ENCODE data around the gene ZNF474. TPM values are rescaled to one million over a fixed set of nuclear protein-coding genes. Genes with fewer than 3 reads are reported as not detected.

Gene ZNF474
- total and polyA plus RNA-seq, 2 donors (not counting 1 experiment from before 2014, with no cell fraction given): 0.12 TPM; not detected in 1

DNA sequence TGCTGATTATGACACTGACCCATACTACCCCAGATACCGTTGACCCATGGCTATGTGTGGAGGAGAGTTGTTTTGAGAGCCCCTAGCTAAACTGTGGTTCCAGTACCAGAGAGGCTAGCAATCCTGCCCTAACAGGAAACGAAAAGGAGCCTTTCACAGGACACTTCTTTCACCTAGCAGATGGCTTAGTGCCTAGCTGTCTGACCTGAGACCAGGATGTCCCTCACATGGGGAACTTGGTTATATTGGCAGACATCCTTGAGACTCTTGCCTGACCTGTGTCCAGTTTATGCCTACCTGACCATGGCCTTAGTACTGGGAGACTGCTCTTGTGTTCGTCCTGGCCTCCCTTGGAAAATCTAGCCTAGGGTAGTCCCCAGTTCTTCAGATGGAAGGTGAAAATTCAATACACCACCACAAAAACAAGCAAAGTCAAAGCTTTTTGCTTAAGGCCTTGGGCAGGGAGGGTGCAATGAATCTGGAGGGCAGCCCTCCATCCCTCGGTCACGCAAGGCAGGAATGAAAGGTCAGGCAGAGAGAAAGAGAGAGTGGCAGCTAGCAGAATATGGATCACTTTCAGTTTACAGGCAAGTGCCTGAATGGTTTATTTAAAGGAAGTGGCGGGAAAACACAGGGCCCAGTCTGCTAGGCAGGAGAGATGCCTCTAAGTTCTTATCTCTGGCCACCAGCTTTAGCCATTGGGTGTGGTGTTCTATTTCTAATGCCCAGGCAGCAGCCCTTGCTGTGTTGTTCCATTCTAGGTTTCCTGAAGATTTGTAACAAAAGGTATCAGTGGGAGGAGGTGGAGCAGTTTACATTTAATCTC lies 16.4 kb upstream of the ZNF474 start:
- no peak overlapping the region for H3K4me3 ChIP-seq (ENCODE audit: control extremely low read depth in 1 of 5, extremely low read depth in 1 of 5, insufficient read depth in 1 of 5, low read depth in 2 of 5, low read length in 4 of 5)
- H3K4me1 ChIP-seq (ENCODE audit: control insufficient read depth in 2 of 2, insufficient read depth in 2 of 2, low read length in 2 of 2): no peaks in the 10 kb centered on the region
- H2AFZ ChIP-seq (ENCODE audit: insufficient read depth, low read depth, low read length, poor library complexity, severe bottlenecking): no peak overlapping the region
- H3K79me2 ChIP-seq (ENCODE audit: control insufficient read depth, insufficient read depth, low read length): no peaks in the 10 kb centered on the region
- DNase-seq: no peak
- no peaks in the 10 kb centered on the region for H4K20me1 ChIP-seq (ENCODE audit: control insufficient read depth, insufficient read depth, low read length, poor library complexity, severe bottlenecking)
- Mint-ChIP-seq H3K4me3 (no peak overlapping the region), H3K27me3 (peaks cover 3% of the 10 kb centered on the region), H3K27ac (no peak overlapping the region), H3K9me3 (ENCODE audit: insufficient read depth) (no peaks in the 10 kb centered on the region), H3K4me1 (no peaks in the 10 kb centered on the region)
- intact Hi-C loops (cut with micrococcal nuclease): no loop called here
- no peak for ATAC-seq (ENCODE audit: low read depth)
- TF ChIP-seq, protein P1, sequence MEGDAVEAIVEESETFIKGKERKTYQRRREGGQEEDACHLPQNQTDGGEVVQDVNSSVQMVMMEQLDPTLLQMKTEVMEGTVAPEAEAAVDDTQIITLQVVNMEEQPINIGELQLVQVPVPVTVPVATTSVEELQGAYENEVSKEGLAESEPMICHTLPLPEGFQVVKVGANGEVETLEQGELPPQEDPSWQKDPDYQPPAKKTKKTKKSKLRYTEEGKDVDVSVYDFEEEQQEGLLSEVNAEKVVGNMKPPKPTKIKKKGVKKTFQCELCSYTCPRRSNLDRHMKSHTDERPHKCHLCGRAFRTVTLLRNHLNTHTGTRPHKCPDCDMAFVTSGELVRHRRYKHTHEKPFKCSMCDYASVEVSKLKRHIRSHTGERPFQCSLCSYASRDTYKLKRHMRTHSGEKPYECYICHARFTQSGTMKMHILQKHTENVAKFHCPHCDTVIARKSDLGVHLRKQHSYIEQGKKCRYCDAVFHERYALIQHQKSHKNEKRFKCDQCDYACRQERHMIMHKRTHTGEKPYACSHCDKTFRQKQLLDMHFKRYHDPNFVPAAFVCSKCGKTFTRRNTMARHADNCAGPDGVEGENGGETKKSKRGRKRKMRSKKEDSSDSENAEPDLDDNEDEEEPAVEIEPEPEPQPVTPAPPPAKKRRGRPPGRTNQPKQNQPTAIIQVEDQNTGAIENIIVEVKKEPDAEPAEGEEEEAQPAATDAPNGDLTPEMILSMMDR (IDR thresholded peaks at IDR 0.05): no peak
- TF ChIP-seq EZH2 (IDR thresholded peaks at IDR 0.05; ENCODE audit: borderline replicate concordance, insufficient read depth, low read depth, low read length, poor library complexity, severe bottlenecking): no peak
- H3K9me3 ChIP-seq (ENCODE audit: control extremely low read depth in 1 of 3, control insufficient read depth in 2 of 3, insufficient read depth in 1 of 3, low read length in 2 of 3): no peaks in the 10 kb centered on the region
- no peak overlapping the region for H3K4me2 ChIP-seq (replicated peaks; ENCODE audit: low read depth, low read length, poor library complexity, severe bottlenecking)
- H3K36me3 ChIP-seq (replicated peaks in 1 of 2; ENCODE audit: control extremely low read depth in 1 of 2, control insufficient read depth in 1 of 2, extremely low read depth in 1 of 2, insufficient read depth in 2 of 2, low read length in 1 of 2): no peaks in the 10 kb centered on the region
- H3K27me3 ChIP-seq (replicated peaks in 1 of 4; ENCODE audit: control extremely low read depth in 1 of 4, control insufficient read depth in 3 of 4, insufficient read depth in 4 of 4, low read length in 3 of 4): no peaks in the 10 kb centered on the region
- POLR2A ChIA-PET: no interaction called here
- H3K27ac ChIP-seq (ENCODE audit: low read length in 2 of 2): no peak overlapping the region
- 53% methylated on average over 2 of the region's 6 CpGs for WGBS (ENCODE audit: insufficient coverage)
- CTCF ChIA-PET: no interaction called here
- no peak overlapping the region for H3K9ac ChIP-seq (ENCODE audit: low read length)

DNA sequence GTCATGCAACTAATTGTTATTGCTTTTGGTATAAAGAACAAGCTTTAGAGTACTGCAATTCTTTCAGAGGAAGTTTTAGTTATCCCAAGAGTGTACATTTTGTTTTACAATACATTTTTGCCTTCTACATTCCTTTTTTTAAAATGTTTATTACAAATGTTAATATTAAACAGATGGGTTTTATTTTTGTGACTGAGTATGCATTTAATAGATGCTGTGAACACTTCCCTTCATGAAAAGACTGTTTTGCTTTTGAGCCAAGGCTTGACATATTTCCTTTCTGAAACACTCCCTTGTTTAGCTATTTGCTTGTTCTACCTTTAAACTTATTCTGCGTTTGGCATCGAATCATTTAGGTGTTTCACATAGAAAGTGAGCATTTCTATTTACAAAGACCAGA lies 14.8 kb upstream of the ZNF474 start:
- Histone ChIP-seq H3K36me3 (replicated peaks in 1 of 2; ENCODE audit: control extremely low read depth in 1 of 2, control insufficient read depth in 1 of 2, extremely low read depth in 1 of 2, insufficient read depth in 2 of 2, low read length in 1 of 2) (no peaks in the 10 kb centered on the region), H4K20me1 (ENCODE audit: control insufficient read depth, insufficient read depth, low read length, poor library complexity, severe bottlenecking) (no peaks in the 10 kb centered on the region), H3K4me3 (ENCODE audit: control extremely low read depth in 1 of 5, extremely low read depth in 1 of 5, insufficient read depth in 1 of 5, low read depth in 2 of 5, low read length in 4 of 5) (no peak overlapping the region), H3K9me3 (ENCODE audit: control extremely low read depth in 1 of 3, control insufficient read depth in 2 of 3, insufficient read depth in 1 of 3, low read length in 2 of 3) (no peaks in the 10 kb centered on the region), H3K79me2 (ENCODE audit: control insufficient read depth, insufficient read depth, low read length) (no peaks in the 10 kb centered on the region), H3K27ac (ENCODE audit: low read length in 2 of 2) (no peak overlapping the region), H3K4me1 (ENCODE audit: control insufficient read depth in 2 of 2, insufficient read depth in 2 of 2, low read length in 2 of 2) (no peaks in the 10 kb centered on the region), H3K27me3 (replicated peaks in 1 of 4; ENCODE audit: control extremely low read depth in 1 of 4, control insufficient read depth in 3 of 4, insufficient read depth in 4 of 4, low read length in 3 of 4) (peaks cover 0 to 6% (median 2%) of the 10 kb centered on the region in 4 experiments), H3K9ac (ENCODE audit: low read length) (no peak overlapping the region), H3K4me2 (replicated peaks; ENCODE audit: low read depth, low read length, poor library complexity, severe bottlenecking) (no peak overlapping the region), H2AFZ (ENCODE audit: insufficient read depth, low read depth, low read length, poor library complexity, severe bottlenecking) (no peak overlapping the region)
- H3K27ac Mint-ChIP-seq: no peak overlapping the region
- no peaks in the 10 kb centered on the region for H3K4me1 Mint-ChIP-seq
- ChIA-PET POLR2A (no interaction called here), CTCF (no interaction called here)
- DNase-seq (no peak), ATAC-seq (ENCODE audit: low read depth) (no peak)
- no peak overlapping the region for H3K4me3 Mint-ChIP-seq
- no peak for TF ChIP-seq EZH2 (IDR thresholded peaks at IDR 0.05; ENCODE audit: borderline replicate concordance, insufficient read depth, low read depth, low read length, poor library complexity, severe bottlenecking)
- TF ChIP-seq, protein P1 (IDR thresholded peaks at IDR 0.05): no peak
- no CpG with 5 or more reads among the region's 2 CpGs for WGBS (ENCODE audit: insufficient coverage)
- peaks cover 3% of the 10 kb centered on the region for H3K27me3 Mint-ChIP-seq
- no peaks in the 10 kb centered on the region for H3K9me3 Mint-ChIP-seq (ENCODE audit: insufficient read depth)
- intact Hi-C loops (cut with micrococcal nuclease): no loop called here

Measured in B cell (primary cell).